HG03469 (cell line): ENCODE data around the gene CFI.
A peak's percentile ranks its signal among the peaks of the same experiment; 100 is the strongest.

ENCODE experiments used
- ATAC-seq: cut with Tn5 transposase; IDR thresholded peaks from one replicate; pipeline ENCODE4 v1.9.1; 2021; ENCODE audit warnings: mild to moderate bottlenecking, moderate library complexity, moderate number of reproducible peaks; ENCODE audit not compliant: unreplicated experiment

The CFI gene

DNA sequence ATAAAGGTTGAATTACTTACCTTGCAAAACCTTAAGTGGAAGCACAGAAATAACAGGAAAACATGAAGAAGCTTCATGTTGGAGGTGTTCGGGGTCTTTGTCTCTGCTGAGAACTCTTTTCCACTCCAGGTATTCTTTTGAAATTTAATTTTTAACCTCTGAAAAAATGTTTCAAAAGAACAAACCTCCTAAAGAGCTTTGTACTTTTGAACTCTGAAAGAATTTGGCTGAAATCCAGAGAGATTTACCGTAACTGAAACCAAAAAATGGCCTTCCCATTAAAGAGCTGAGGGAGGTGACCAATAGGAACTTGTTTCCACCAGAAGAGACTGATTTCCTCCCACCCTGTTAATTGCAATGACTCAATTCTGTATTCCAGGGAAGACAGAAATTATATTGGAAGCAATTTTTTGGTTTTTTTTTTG lies at the start of gene CFI:
TSS of gene CFI (minus strand) at position 105 of the 425 bp plus-strand sequence. CDS start at position 77, 28 bp downstream.
- no peak for ATAC-seq

DNA sequence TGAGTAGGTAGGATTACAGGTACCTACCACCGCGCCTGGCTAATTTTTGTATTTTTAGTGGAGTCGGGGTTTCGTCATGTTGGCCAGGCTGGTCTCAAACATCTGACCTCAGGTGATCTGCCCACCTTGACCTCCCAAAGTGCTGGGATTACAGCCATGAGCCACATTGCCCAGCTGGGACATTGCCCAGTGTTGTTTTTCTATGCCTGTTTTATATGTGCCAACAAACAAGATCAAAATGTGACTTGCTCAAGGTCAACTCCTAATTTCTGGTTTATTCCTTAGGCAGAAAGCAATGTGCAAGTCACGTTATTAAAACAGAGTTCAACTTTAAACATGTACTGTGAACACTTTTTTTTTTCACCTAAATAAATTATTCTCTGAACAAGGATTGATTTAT lies 48.8 kb upstream of the CFI start:
- no peak for ATAC-seq

DNA sequence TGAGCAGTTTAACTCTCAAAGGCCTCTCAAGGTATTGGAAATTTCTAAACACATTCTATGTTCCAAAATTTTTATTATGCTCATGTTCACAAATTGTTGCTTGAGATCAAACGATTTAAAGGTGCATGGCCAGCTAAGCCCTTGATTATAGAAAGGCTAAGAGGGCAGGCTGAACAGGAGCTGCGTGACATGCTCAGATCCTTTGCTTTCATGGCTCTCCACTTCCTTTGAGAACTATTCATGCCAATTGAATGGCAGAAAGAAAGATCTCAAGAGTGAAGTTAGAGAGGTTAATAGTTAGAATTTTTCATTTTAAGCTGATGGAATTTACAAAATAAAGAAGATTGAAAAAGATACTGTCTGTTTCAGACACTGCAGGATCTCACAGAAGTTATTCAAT lies 46.7 kb upstream of the CFI start:
- no peak for ATAC-seq

DNA sequence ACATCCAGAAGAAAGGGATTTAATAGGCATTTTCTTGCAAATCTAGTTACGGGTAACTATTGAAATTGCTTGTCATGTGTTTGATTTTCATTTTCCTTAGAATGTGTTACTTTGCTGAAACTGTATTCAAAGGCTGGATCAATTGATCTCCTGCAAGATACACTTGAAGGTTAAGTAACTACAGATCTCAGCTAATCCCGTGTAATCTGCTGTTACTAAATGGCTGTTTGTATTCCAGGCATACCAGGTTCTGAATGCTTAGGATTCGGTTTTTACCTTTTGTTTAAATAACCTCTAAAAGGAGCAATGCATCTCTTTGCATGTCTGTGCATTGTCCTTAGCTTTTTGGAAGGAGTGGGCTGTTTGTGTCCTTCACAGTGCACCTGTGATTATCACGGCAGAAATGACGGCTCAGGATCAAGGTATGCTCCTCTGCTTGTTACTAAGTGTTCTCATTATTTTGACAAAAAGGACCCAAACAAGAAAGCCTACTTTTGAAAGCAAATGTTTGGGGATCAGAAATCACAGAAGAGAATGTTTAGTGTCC lies 46.2 kb upstream of the CFI start, which contains the start of gene LRIT3:
TSS of gene LRIT3 (plus strand) at position 212 of the 547 bp plus-strand sequence. CDS start at position 307, 95 bp downstream.
- no peak for ATAC-seq

DNA sequence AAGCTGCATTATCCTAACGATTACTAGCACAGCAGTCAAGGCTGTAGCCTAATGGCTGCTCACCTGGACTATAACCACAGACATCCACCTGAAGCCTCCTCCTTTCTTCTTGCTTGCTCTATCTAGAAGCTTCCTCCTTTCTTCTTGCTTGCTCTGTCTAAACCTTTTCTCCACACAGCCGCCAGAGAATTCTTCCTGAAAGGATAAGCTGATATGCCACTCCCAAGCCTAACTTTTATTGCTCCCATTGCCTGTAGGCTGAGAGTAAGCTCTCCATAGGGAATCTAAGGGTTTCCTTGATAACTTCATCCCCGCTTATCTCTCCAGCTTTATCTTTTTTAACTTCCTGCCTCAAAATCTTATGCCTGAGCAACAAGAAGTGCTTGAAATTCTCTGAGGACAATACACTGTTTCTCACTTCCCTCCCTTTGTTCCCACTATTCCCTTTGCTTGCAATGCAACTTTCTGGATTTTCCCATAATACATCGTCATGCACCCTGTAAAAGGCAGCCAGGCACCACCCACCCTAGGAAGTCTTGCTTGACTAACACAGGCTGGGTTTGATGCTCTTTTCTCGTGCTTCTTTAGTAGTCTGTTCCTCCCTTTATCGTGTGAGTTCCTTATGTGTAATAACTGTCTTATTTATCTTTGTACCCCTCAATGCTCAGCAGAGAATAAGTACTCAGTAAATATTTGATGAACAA lies 44.7 kb upstream of the CFI start:
- ATAC-seq, result no peak

DNA sequence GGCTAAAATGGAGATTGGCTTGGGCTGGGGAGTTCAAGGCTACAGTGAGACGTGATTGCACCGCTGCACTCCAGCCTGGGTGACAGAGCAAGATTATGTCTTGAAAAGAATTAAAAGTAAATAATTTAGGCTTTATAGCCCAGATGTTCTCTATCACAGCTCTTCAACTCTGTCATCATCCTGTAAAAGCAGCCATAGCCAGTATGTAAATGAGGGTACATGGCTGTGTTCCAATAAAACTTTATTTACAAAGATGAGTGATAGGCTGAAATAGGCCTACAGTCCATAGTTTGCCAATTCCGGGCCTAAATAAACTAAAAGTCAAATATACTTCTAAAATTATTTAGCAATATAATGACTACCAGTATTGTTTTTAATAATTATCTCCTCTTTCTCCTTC lies 35.2 kb upstream of the CFI start:
- no peak for ATAC-seq

DNA sequence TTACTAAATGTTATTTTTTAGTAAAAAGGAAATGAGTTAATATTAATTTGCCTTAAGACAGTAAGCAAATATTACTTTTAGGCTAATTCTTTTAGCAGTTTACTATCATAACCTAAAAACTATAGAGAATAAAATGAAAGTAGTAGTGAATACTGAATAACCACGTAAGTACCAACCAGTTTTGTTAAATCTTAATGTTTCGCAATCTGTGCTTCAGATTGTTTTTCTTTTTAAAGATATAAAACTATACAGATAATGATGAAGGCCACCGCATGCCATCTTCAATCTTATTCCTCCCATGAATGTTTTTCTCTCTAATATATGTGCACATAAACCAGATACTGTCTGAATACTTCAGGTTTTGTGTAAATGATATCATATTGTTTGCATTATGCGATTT lies 32.0 kb upstream of the CFI start:
- no peak for ATAC-seq

GRCh38 chr4:109827672-109828071 lies 25.9 kb upstream of the CFI start, which contains the start of gene RRH:
RRH (plus strand) TSS chr4:109827972; CDS start chr4:109828028, 56 bp downstream.
- ATAC-seq, result no peak

GRCh38 chr4:109826719-109827118 lies 24.9 kb upstream of the CFI start:
- no peak for ATAC-seq

DNA sequence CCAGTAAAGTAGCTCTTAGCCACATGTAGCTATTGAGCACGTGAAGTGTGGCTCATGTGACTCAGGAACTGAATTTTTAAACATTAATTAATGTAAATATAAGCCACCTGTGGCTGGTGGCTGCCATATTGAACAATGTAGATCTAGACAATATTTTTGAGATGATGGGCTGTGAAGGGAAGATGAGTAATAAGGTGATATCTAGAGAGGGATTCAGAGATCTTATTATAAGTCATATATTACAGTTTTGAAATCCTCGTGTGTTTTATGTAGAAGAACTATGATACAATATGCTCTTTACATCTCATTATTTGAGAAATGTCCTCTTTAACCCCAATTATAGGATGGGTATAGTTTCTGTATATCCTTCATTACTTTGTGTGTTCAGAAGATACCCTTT lies 19.4 kb upstream of the CFI start:
- ATAC-seq, result no peak

DNA sequence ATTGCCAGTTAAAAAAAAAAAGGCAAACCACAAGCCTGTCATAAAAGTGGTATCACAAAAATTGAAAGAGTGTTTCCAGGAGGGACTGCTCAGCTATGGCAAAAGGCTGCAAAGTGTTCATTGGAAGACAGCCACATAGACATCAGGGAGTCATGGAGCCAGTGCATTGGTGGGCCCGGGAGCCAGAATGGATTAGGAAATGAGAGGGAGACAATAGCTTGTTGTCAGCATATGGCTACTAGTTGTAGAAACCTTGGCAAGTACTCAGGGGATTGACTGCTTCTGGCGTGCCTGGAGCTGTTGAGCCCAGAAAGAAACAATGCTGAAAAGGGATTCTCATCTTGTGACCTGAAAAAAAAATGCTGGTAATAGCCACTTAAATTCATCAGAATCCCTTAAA lies 18.8 kb upstream of the CFI start:
- ATAC-seq, result no peak

GRCh38 chr4:109818268-109818667 lies 16.5 kb upstream of the CFI start:
- no peak for ATAC-seq

GRCh38 chr4:109816894-109817293 lies 15.1 kb upstream of the CFI start:
- ATAC-seq, result no peak

- ATAC-seq, result no peak
These were observed 14.3 kb upstream of the CFI start for GRCh38 chr4:109816082-109816442.

- peak; percentile 99 for ATAC-seq
These were observed 13.6 kb upstream of the CFI start, which contains the start of gene GAR1 for GRCh38 chr4:109815151-109816081. GAR1 (plus strand) TSS chr4:109815762; CDS start chr4:109816165, 403 bp downstream.

DNA sequence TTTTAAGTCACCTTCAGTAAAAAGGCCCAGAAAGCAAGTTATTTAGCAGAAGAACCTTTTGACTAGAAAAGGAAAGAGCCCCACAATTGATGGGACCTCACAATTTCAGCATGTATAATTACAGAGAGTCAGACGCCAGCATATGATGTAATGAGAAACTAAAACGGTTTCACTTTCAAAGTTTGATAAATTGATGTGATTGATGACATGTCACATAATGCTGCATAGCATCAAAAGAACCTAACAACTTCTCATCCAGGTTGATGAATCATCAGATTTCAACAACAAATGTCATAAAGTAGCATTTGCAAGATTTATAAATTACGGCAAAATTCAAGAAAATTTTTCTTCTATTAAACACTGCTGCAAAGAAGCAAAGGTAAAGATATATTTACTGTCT lies 9.9 kb upstream of the CFI start:
- no peak for ATAC-seq

GRCh38 chr4:109810552-109811387 lies 9.0 kb upstream of the CFI start:
- no peak for ATAC-seq

GRCh38 chr4:109809655-109810054 lies 7.9 kb upstream of the CFI start:
- no peak for ATAC-seq

DNA sequence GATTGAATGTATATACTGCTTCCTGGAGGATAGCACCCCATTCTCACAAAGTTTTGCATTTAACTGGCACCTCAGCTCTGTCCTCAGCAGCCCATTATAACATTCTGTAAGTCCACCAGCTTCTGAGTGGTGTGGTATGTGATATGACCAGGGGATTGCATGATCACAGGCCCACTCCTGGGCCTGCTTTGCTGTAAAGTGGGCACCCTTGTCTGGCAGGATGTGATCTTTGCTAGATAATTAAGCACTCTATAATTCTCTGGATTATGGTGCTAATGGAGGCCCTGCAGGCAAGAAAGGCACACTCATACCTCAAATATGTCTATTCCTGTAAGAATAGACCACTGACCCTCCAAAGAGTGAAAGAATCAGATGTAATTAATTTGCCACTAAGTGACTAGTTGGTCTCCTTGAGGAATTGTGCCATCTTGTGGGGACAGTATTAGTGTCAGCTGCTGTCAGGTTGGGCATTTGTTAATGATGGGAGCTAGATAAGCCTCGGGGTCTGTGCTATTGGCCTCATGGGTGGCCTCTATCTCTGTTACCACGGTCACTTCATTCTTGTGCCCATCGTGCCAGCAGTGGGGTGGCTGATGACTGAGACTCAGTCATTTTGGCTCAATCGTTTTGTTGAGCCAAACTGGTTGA lies 2.2 kb upstream of the CFI start:
- no peak for ATAC-seq
